ENCODE results near the gene COL4A1.

COL4A1 gene

DNA sequence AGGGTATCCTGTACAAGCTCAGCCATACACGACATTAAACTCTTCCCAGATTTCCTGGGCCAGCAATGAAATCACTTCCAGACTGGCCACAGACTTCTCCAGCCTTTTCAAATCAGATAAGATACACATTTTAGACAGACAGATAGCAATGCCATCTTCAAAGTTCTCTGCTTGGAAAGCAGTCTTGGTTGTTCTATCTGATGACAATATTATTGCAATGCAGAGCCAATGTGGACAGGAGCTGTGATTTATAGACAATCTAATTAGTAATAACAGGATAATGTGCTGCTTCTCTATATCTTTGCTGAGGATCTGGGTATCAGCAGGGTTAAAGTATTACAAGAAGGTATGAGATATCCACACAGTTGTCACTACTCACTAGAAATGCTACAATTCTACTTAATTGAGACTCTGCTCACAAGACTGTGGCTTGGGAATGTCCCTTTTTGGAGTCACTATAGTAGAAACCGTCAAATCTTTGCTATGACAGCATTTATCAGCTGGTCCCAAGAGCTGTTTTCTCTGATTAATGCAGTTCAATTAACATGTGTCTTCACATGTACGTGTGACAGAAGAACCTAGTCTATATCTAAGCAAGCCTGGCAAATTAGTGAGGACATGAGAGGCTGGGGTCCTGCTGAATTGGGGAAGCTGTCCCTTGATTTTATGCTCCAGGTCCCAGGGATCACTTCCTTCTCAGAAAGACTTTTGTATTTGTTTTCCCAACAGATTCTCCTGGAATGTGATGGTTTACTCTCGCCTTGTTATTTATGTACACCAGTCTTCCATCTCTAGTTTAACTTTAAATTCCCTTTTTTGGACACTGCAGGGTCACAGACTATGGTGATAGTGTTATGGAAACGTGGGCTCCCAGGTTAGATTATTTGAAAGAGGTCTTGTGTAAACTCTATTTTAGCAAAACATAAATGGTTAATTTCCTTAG, 68.8 kb downstream of the COL4A1 start:
- peak; percentile 62 for DNase-seq (ENCODE audit: low spot score)

DNA sequence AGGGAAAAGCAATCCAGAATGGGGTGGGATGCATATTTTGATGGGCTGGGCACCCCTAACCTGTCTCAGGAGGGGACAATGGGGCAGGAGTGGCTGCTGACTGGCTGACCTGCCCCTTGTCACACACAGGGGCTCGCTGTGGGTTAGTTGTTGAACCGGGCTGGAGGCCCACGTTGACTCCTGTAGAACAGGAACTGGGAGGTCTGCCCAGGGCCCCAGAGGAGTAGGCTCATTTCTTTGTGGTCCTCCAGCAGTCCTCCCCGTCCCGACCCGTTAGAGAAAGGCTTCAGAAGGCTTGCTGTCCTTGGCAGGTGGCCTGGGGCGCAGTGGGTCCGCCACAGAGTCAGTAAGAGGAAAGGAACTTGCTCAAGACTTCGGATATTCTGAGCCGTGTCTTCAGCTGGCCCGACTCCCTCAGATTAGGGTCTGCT, 70.1 kb downstream of the COL4A1 start:
- no peak for DNase-seq (ENCODE audit: low spot score)

DNA sequence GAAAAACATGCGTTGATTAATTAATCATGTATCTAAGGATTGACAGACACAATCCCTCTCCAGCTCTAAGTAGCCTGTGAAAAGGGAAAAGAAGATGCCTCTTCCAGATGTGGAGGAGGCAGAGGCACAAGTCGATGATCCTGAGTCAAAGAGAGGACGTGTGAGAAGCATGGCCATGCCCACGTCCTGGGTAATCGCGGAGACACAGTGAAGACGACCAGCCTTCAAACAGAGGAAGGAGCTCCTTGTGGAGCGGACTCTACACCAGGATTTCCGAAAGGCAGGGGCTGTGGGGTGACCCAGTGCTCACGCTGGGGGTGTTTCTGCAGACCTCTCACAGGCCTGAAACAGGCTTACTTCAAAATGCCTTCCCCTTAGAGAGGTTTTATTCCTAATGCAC, 70.5 kb downstream of the COL4A1 start:
- no peak for DNase-seq (ENCODE audit: low spot score)

DNA sequence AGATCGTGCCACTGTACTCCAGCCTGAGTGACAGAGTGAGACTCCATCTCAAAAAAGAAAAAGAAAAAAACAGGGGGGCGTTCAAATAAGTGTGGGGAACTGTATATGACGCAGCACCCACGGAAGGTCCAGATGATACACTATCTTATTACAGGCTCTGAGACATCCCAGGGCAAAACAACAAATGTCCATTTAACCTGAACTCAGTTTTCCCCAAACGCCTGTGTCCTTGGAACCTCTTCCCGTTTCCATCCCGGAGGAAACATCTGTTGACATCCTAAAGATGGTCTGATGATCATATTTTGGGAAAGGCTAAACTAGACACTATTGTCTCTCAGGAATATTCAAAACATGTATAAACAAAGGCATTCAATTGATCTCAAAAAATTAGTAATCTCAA, 72.4 kb downstream of the COL4A1 start:
- no peak for DNase-seq (ENCODE audit: low spot score)

DNA sequence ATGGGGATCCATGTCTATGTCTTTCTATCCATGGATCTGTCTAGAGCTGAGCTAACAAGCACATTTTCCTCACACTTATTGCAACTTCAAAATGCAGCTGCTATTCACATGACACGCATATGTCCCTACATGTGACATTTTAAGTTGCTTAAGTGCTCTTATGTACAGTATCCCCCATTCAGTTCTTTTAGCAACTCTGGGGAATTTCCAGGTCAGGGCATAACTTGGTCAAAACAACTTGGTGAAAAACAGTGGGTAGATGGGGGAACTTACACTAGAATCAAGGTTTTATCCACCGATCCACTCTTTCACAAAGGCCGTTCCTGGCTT, 73.0 kb downstream of the COL4A1 start:
- DNase-seq (ENCODE audit: low spot score): no peak

DNA sequence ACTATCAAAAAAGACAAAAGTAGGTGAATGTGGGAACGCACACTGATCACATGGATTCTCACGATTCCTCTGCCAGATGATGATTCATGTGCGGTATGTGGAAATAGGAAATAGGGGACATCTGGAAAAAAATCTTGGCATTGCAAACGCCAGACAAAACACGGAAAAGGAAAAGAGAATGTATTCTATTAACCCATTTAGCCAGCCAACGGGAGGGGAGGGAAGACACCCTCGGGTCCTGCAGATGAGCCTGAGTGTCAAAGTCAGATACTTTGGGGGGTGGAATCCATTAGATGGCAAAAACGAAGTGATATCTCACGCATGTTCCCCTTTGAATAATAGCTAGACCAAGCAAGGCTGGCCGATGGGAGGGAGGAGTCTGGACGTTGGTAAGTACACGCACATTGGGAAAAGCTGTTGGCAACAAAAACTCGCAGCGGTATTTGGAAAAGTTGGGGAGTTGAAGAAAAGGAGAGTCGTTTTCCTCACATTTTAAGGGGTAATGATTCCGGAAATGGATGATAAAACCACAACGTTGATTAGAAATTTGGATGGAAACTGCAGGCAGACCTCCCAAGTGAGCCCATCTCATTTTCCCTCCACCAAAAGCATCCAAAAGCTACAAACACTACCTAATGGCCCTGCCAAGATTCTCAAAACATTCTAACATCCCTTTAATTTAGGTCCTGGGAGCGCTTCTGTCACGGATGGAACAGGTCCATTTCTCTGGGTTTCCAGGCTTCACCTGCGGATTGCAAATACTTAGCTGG, 73.6 kb downstream of the COL4A1 start:
- no peak for DNase-seq (ENCODE audit: low spot score)

DNA sequence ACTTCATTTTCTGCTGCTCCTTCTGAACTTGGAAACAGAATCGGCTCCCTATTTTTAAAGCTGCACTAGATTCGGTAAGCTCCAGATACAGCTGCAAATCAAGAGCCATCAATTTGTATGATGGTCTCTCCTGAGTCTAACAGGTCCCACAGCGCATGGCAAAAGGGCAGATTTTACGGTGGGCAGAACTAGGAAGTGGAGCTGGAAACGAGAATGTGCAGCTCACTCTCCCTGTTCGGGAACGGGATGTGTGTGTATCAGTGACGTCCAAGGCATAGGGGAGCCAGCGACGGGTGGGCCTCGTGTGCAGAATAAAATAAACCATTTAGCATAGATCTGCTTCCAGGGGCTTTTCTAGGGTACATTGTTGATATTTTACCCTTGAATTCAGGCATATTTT, 74.2 kb downstream of the COL4A1 start:
- DNase-seq (ENCODE audit: low spot score): no peak

DNA sequence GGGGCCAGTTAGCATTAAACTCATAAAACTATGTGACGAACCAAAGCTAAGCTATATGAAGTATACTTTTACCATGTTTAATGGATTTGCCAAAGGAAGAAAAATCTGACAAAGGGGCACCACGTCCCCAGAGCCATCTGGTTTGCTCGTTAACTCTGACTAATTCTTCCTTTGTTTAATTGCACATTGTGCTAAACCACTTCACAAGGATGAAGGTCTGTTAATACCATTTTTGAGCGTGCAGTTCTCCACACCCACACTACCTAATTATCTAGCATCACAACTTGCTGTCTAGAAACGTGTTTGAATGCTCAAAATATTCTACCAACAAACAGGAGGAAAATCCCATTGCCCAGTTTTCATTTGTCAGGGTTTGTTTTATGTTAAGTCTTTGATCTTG, 74.8 kb downstream of the COL4A1 start:
- no peak for DNase-seq (ENCODE audit: low spot score)

DNA sequence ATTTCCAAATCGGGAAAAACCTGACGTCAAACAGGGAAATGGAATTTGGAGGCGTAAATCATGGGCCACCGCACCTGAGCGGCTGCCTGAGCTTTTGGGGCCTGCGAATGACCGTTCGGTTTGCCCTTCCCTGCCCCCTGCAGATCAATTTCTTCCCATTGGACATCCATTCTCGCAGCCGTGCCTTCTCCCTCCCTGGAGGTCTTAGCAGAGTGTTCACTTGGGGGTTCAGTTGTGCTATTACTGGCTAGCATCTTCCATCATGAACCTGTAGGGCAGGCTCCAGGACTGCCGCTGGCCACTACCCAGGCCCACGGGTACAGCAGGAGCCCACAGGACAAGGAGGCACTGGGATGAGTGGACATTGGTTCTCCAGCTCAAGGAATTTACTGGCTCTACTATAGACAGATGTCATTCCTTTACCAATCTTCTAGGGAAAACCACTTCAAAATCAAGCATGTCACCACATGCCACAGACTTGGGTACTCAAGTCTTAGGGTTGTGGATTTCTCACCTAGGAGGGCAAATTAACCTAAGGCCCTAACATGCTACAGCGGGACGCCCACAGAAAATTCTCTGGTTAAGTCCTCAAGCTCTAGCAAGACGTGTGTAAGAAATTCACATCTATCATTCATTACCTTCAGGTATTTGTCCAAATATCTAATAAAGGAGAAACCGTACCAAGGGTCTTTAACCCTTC, 75.5 kb downstream of the COL4A1 start:
- no peak for DNase-seq (ENCODE audit: low spot score)

DNA sequence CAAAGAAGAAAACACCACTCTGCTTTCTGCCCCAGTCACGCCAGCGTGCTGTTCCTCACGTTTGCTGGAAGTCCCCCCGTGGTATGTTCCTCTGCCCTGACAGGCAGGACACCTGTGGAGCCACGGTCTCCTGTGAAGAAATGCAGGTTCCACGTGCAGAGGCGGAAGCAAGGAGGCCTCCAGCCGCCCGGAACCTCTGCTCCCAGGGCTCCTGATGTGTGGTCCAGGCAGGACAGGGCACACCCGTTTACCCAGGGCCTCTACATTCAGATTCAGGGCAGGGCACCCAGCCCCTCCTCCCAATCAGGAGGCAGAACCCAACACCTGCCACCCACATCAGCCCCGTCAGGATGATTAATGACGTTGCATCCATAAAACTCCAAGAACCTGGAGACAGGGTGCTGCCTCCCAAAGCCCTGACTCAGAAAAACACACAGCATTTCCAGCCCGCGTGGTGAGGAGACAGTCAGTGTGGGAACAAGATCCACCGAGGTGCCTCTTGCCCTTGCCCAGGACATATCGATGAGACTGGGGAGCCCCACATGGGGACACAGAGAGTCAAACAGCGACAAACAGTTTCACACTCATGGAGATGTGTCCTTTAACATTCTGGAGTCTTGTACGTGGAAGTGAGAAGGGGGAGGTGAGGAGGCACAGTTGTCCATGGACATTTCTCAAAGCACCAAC, 76.2 kb downstream of the COL4A1 start:
- no peak for DNase-seq (ENCODE audit: low spot score)

DNA sequence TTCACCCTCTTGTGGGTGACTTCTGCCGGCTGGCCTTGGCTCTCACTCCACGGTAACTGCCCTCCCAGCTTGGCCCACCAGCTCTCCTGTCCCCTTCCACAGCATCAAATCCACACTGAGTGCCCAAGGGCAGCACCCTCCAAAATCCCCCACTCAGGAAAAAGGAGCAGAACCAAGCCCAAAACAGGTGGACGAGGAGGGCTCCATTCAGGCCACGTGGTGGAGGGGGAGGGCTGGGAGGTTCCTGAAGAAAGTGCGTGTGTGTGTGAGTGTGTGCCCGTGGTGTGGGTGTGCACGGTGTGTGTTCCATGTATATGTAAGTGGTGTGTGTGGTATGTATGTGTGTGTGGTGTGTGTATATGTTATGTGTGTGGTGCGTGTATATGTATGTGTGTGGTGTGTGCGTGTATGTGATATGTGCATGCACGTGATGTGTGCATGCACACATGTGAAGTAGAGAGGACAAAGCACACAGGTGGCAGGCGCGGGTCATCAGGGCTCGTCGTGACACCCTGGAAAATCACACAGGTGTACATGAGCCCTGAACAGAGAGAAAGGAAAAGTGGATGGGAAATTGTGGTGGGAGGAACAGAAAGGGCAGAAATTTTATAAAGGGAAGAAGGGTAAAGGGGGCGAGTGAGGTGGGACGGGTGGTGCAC, 76.9 kb downstream of the COL4A1 start:
- DNase-seq (ENCODE audit: low spot score): no peak

DNA sequence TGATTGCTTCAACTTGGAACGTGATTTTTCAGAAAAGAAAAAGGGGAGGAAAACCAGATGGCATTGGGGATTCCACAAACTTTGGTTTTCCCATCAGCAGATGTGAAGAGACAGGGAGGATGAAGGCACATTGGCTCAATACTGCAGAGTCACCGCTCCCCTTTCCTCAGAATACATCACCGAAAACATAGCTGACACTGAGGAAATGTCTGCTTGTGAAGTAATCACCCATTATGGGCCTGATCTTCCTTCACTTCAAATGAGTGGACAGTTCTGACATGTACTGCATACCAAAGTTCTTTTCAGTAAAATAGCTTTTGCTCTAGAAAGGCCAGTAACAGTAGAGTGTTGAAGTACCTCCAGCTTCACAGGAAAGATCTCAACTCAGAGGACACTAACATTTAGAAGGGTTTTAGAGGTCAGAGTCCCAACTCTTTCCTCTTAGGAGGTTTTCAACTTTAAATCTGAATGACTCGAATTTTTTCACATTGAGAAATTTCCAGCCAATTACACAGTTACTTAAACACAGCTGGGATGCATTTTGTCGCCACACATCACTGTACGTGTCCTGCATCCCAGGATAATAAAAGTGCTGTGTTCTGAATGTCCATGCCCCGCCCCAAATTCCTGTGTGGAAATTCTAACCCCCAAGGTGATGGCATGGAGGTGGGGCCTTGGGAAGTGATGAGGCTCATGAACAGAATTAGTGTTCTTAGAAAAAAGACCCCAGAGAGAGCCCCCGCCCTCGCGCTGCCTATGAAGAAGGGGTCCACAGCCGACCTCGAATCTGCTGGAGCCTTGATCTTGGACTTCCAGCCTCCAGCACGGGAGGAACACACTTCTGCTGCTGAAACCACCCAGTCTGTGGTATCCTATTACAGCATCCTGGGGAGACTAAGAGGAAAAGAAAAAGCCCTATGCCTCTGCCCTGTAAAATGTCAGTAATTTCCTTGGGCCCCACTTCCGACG, 77.7 kb downstream of the COL4A1 start:
- DNase-seq (ENCODE audit: low spot score): no peak

DNA sequence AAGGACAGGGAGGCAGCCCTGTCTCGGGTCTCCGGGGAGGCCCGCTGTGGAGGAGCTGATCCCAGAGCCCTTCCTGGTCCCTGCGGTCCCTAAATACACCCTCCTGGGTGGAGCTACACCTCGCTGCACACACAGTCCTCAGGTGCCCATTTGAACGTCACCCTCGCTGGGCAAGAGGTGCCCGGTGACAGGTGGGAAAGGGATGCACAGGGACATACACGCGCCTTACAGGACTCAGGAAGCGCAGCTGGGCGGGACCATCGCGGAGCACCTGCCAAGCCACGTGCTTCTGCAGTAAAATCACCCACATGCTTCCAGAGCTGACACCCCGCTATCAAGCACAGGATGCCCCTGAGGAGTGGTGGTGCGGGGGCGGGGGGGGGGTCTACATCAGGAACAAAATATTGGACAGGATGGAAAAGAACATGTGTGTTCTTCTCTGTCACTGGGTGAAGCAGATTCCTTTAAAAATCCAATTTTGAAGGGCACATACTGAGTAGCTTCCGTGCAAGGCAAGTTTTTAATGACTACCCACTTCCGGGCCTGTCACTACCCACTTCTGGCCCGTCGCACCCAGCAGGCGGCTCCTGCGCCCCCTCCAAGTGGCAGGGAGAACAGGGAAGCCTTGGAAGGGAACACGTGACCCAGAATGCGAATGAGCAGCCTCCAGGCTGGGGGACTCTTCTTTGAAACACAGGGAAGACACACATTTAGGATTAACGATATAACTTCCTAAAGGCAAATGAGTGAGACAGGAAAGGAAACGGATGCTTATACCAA, 78.9 kb downstream of the COL4A1 start:
- no peak for DNase-seq (ENCODE audit: low spot score)

DNA sequence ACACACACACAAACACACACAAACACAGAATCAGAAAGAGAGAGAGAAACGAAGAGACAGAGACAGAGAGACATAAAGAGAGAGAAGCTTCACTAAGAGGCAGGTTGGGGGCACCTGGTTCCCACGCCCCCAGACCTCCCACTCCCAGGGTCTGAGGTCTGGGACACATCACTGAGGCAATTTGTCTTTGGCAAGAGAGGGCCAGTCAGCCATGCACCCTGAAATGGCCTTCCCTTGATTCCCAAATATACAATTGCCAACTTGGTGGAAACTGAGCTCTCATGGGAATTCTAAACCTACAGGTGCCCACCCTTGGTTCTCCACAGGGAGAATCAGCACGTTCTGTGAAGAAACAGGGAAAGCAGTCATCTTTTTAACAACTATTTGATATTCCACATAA, 79.5 kb downstream of the COL4A1 start:
- DNase-seq (ENCODE audit: low spot score): no peak

DNA sequence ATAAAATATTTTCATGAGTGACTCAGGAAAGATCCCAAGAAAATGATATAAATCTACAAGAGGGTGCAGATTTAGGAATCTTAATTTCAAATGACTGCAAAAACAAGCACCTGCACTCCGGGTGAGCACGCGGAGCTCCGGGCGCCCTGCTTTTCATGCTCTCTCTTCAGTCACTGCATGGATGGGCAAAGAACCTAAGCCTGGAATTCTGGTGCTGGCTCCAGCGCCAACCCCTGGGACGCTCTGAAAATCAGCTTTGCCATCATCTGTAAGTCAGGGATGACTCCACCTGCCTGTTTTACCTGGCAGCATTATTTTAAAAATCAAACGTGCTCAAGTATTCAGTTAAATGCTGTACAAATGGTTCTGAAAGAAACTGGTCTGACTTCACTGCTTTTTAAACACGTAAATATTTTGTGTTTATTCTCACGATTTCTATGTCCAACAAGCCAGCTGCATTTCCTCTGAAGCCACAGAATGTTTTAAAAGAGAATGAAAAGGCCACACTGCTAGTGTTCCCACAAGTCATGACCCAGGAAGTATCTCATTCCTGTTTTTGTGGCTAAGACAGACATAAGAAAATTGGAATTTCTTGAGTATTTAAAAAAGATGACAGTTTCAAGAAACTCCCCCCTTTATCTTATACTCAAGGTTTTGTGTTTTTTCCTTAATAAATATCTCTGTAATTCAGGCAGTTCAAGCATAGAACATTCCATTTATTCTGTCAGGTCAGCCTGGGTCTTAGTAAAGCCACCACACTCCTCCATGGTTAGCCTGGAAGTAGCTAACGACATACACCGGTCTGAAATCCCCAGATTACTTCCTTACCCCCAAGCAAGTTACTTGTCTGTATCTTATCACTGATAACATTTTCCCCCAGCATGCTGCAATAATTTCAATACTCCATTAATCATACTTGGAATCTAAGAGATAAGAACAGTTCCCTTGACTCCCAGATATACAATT, 81.1 kb downstream of the COL4A1 start:
- DNase-seq (ENCODE audit: low spot score): no peak

DNA sequence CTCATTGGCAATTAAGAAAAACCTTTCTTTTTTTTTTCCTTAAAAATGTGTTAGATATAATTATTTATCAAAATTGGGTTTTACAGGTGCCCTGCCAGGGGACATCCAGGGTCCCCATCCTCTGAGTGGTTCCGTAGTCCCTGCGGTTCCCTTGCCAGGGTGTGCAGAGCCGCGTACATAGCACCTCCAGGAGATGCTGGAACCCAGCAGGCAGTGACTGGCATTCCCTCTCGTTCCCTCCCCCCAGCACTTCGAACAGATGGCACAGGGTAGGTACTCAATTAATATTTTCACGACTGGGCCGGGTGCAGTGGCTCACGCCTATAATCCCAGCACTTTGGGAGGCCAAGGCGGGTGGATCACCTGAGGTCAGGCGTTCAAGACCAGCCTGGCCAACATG, 82.0 kb downstream of the COL4A1 start:
- no peak for DNase-seq (ENCODE audit: low spot score)

DNA sequence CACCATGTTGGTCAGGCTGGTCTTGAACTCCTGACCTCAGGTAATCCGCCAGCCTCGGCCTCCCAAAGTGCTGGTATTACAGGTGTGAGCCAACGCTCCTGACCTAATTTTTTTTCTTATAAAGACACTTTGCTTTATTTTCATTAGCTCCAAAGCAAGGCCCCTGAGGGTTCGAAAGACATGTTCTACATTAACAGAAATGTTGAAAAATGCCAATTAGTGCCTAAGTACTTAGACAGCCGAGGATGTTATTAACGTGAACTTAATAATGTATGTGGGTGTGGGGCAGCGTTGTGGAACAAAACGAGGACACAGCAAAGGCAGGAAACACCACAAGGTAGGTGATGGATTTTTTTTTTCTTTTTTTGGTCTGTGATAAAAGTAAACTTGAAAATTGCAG, 82.4 kb downstream of the COL4A1 start:
- no peak for DNase-seq (ENCODE audit: low spot score)
